ENCODE measurements around the gene ARHGDIG. TPM values are rescaled to one million over a fixed set of nuclear protein-coding genes. Genes with fewer than 3 reads are reported as not detected.

ARHGDIG gene
- total and polyA plus RNA-seq, 2 donors (not counting 3 experiments of a cell fraction or from before 2014, with no cell fraction given) = 0.93 to 2.2 TPM

GRCh38 chr16:317583-317982 lies 37.2 kb downstream of the ARHGDIG start:
- Histone ChIP-seq H3K9me1 (replicated peaks; ENCODE audit: control insufficient read depth, extremely low read depth, insufficient read depth, low read length) (no peaks in the 10 kb centered on the region), H3K4me1 (ENCODE audit: control insufficient read depth, extremely low read depth, insufficient read depth, low read length) (no peaks in the 10 kb centered on the region), H2AFZ (ENCODE audit: low read depth, low read length) (no peak overlapping the region), H3K4me3 (replicated peaks in 1 of 3; ENCODE audit: insufficient read depth in 1 of 3, low read depth in 1 of 3, low read length in 3 of 3) (no peak overlapping the region), H3K9me3 (replicated peaks; ENCODE audit: control insufficient read depth, insufficient read depth, low read length) (no peaks in the 10 kb centered on the region), H3K9ac (replicated peaks; ENCODE audit: extremely low read depth, insufficient read depth, low read length) (no peak overlapping the region), H3K79me2 (ENCODE audit: control insufficient read depth, insufficient read depth, low read length) (peaks cover 52% of the 10 kb centered on the region), H3K4me2 (ENCODE audit: insufficient read depth, low read length) (no peak overlapping the region), H3K27me3 (ENCODE audit: control insufficient read depth in 2 of 2, insufficient read depth in 2 of 2, low read length in 2 of 2) (no peaks in the 10 kb centered on the region), H3K36me3 (ENCODE audit: control insufficient read depth in 2 of 2, extremely low read depth in 1 of 2, insufficient read depth in 2 of 2, low read length in 2 of 2) (peaks cover 2 to 19% of the 10 kb centered on the region in 2 experiments), H3K27ac (ENCODE audit: insufficient read depth, low read depth, low read length) (no peak overlapping the region), H4K20me1 (replicated peaks; ENCODE audit: control insufficient read depth, extremely low read depth, insufficient read depth, low read length) (no peaks in the 10 kb centered on the region)
- ChIA-PET POLR2A (no interaction called here), CTCF (no interaction called here)
- BruUV-seq (replicated peaks) = no TSS peak
- DNase-seq (ENCODE audit: low read depth, low spot score) (no peak), FAIRE-seq (no peak)
- intact Hi-C loops (cut with micrococcal nuclease) = no loop called here
- dilution Hi-C loops (cut with MboI; ENCODE audit: extremely low pct_ligation_motif_present, low sequenced_read_pairs) = no loop called here
- no peak for TF ChIP-seq FOS (IDR thresholded peaks at IDR 0.05; ENCODE audit: borderline replicate concordance, insufficient read depth, low read length)
- no peak for TF ChIP-seq MAX (IDR thresholded peaks at IDR 0.05; ENCODE audit: insufficient read depth, insufficient read length)
- no peak for TF ChIP-seq GATA2 (IDR thresholded peaks at IDR 0.05; ENCODE audit: insufficient read depth, insufficient read length, low read depth, low read length)
- no peak for TF ChIP-seq MYC (IDR thresholded peaks at IDR 0.05; ENCODE audit: low read depth, low read length)
- no peak for TF ChIP-seq POLR2A (IDR thresholded peaks at IDR 0.05; ENCODE audit: low read depth, low read length)
- TF ChIP-seq EZH2 (IDR thresholded peaks at IDR 0.05; ENCODE audit: borderline replicate concordance, low read depth, low read length, severe bottlenecking) = no peak
- TF ChIP-seq JUN (IDR thresholded peaks at IDR 0.05; ENCODE audit: borderline replicate concordance, insufficient read depth, insufficient read length, low read depth) = no peak
- no peak for TF ChIP-seq POLR2AphosphoS5 (IDR thresholded peaks at IDR 0.05; ENCODE audit: insufficient read depth, low read depth, low read length)
- TF ChIP-seq CTCF (IDR thresholded peaks at IDR 0.05; ENCODE audit: extremely low read depth in 1 of 2, insufficient read depth in 1 of 2, low read depth in 1 of 2, low read length in 2 of 2) = no peak

All from endothelial cell of umbilical vein (primary cell).